IMR-90 (cell line): ENCODE results near the gene RNU2-63P. TPM values are rescaled to one million over a fixed set of nuclear protein-coding genes. Genes with fewer than 3 reads are reported as not detected.

Experiments
- ATAC-seq: fragments of 200-7000 bp; cut with Tn5 transposase; 2 replicates; pipeline ENCODE4 v1.9.1; 2020; ENCODE audit warnings: low read depth, mild to moderate bottlenecking, moderate library complexity
- BruUV-seq: library from RNA; stranded (reverse); fragments of 400-500 nt; replicated peaks from 2 replicates; lab custom pipeline; 2021; lab: Mats Ljungman, UMichigan
- CTCF ChIA-PET: fragments of 300-600 bp; formaldehyde crosslinking; extraction: SDS; loops from one replicate; lab custom pipeline; 2021; ENCODE audit warnings: antibody characterized with exemption; lab: Yijun Ruan, JAX
- POLR2A ChIA-PET: fragments of 300-600 bp; sonication (Branson Sonifier 250); formaldehyde crosslinking; loops from one replicate; lab custom pipeline; 2022; ENCODE audit warnings: antibody characterized with exemption; ENCODE audit not compliant: unreplicated experiment; lab: Charles Lee
- DNase-seq: peaks from one replicate; pipeline ENCODE4 v3.0.0; 2013
- H2AFZ ChIP-seq: replicated peaks from 2 replicates; pipeline ENCODE3; 2013; ENCODE audit warnings: low read length, mild to moderate bottlenecking; ENCODE audit not compliant: poor library complexity
- H2AK5ac ChIP-seq: 2 replicates; pipeline ENCODE4 v1.6.1; 2013; ENCODE audit warnings: low read depth, low read length, inconsistent platforms
- H2AK9ac ChIP-seq: replicated peaks from 2 replicates; pipeline ENCODE3; 2013; ENCODE audit warnings: mild to moderate bottlenecking, low read depth, low read length, moderate library complexity; ENCODE audit not compliant: poor library complexity
- H2BK120ac ChIP-seq: 2 replicates; pipeline ENCODE4 v1.6.1; 2013; ENCODE audit warnings: low read depth, low read length, inconsistent platforms
- H2BK15ac ChIP-seq: 3 replicates; pipeline ENCODE4 v1.6.1; 2013; ENCODE audit warnings: low read depth, low read length, inconsistent platforms
- H2BK20ac ChIP-seq: 2 replicates; pipeline ENCODE4 v1.6.1; 2013; ENCODE audit warnings: low read depth, mild to moderate bottlenecking, inconsistent platforms, low read length, moderate library complexity
- H2BK5ac ChIP-seq: 2 replicates; pipeline ENCODE4 v1.6.1; 2013; ENCODE audit warnings: mild to moderate bottlenecking, low read depth, low read length, inconsistent platforms; ENCODE audit not compliant: poor library complexity, severe bottlenecking
- H3K14ac ChIP-seq: replicated peaks from 2 replicates; pipeline ENCODE4 v1.6.1; 2013; ENCODE audit warnings: low read depth, low read length, inconsistent platforms
- H3K18ac ChIP-seq: 2 replicates; pipeline ENCODE4 v1.6.1; 2013; ENCODE audit warnings: low read depth, low read length, control low read depth
- H3K23ac ChIP-seq: 2 replicates; pipeline ENCODE4 v1.6.1; 2013; ENCODE audit warnings: low read depth, low read length, inconsistent platforms
- H3K27ac ChIP-seq: 2 replicates; pipeline ENCODE4 v1.5.1; 2013; ENCODE audit warnings: mild to moderate bottlenecking, control low read depth, low read length; ENCODE audit not compliant: insufficient read depth
- H3K27me3 ChIP-seq: 2 replicates; pipeline ENCODE4 v1.6.1; 2013; ENCODE audit warnings: low read length; ENCODE audit not compliant: control insufficient read depth, insufficient read depth
- H3K36me3 ChIP-seq: 2 replicates; pipeline ENCODE4 v1.6.1; 2013; ENCODE audit warnings: low read length, mixed read lengths; ENCODE audit not compliant: control insufficient read depth, insufficient read depth
- H3K4ac ChIP-seq: 2 replicates; pipeline ENCODE4 v1.6.1; 2013; ENCODE audit warnings: low read depth, low read length, inconsistent platforms
- H3K4me1 ChIP-seq: 2 replicates; pipeline ENCODE4 v1.6.1; 2013; ENCODE audit warnings: low read length, mixed read lengths; ENCODE audit not compliant: control insufficient read depth, insufficient read depth
- H3K4me2 ChIP-seq: 2 replicates; pipeline ENCODE4 v1.6.1; 2013; ENCODE audit warnings: low read depth, mild to moderate bottlenecking, control low read depth, low read length, moderate library complexity
- H3K4me3 ChIP-seq: 2 replicates; pipeline ENCODE4 v1.5.1; 2013; ENCODE audit warnings: low read depth, mild to moderate bottlenecking, control low read depth, low read length, moderate library complexity; ENCODE audit not compliant: insufficient read depth
- H3K56ac ChIP-seq: 2 replicates; pipeline ENCODE4 v1.6.1; 2013; ENCODE audit warnings: low read length, inconsistent platforms; ENCODE audit not compliant: insufficient read depth; ENCODE audit errors: extremely low read depth
- H3K79me1 ChIP-seq, 2 experiments: 2 replicates each; pipeline ENCODE4 v1.6.1; 2013; ENCODE audit warnings: low read length in 2 of 2, inconsistent platforms in 1 of 2, low read depth in 1 of 2
- H3K9ac ChIP-seq: 2 replicates; pipeline ENCODE4 v1.6.1; 2013; ENCODE audit warnings: low read depth, low read length, control low read depth
- H3K9me1 ChIP-seq: 2 replicates; pipeline ENCODE4 v1.6.1; 2013; ENCODE audit warnings: low read length, inconsistent platforms; ENCODE audit not compliant: insufficient read depth
- H3K9me3 ChIP-seq: 2 replicates; pipeline ENCODE4 v1.6.1; 2013; ENCODE audit warnings: low read length; ENCODE audit not compliant: control insufficient read depth, insufficient read depth
- H4K20me1 ChIP-seq: 2 replicates; pipeline ENCODE4 v1.6.1; 2013; ENCODE audit warnings: low read length, inconsistent platforms; ENCODE audit not compliant: insufficient read depth
- H4K5ac ChIP-seq: 2 replicates; pipeline ENCODE4 v1.6.1; 2013; ENCODE audit warnings: mild to moderate bottlenecking, low read depth, low read length, control low read depth
- H4K8ac ChIP-seq, 2 experiments: 2 replicates each; pipeline ENCODE4 v1.6.1; 2013; ENCODE audit warnings: low read depth in 2 of 2, low read length in 2 of 2, control low read depth in 1 of 2, inconsistent platforms in 1 of 2
- H4K91ac ChIP-seq: 2 replicates; pipeline ENCODE4 v1.6.1; 2013; ENCODE audit warnings: low read depth, low read length, inconsistent platforms; ENCODE audit not compliant: insufficient read depth
- BHLHE40 ChIP-seq: fragments of 150-350 bp; IDR thresholded peaks from 2 replicates; pipeline ENCODE4 v1.6.1; 2016; ENCODE audit warnings: mild to moderate bottlenecking, low read depth, low read length
- CEBPB ChIP-seq: IDR thresholded peaks from 2 replicates; pipeline ENCODE4 v1.6.1; 2012; ENCODE audit warnings: low read depth, low read length, improper control_type of control experiment
- CHD1 ChIP-seq: IDR thresholded peaks from 2 replicates; pipeline ENCODE4 v1.6.1; 2012; ENCODE audit warnings: low read depth, low read length, improper control_type of control experiment
- ELK1 ChIP-seq: fragments of 150-350 bp; IDR thresholded peaks from 2 replicates; pipeline ENCODE4 v1.6.1; 2016; ENCODE audit warnings: low read depth, mild to moderate bottlenecking, low read length, moderate library complexity, borderline replicate concordance
- MAFK ChIP-seq: IDR thresholded peaks from 2 replicates; pipeline ENCODE4 v1.6.1; 2012; ENCODE audit warnings: low read depth, low read length, improper control_type of control experiment
- MAZ ChIP-seq: IDR thresholded peaks from 2 replicates; pipeline ENCODE4 v1.6.1; 2012; ENCODE audit warnings: low read depth, mild to moderate bottlenecking, low read length, improper control_type of control experiment, moderate library complexity, borderline replicate concordance
- MXI1 ChIP-seq: IDR thresholded peaks from 2 replicates; pipeline ENCODE4 v1.6.1; 2012; ENCODE audit warnings: low read depth, mild to moderate bottlenecking, low read length, moderate library complexity, borderline replicate concordance
- NFE2L2 ChIP-seq: fragments of 150-350 bp; IDR thresholded peaks from 2 replicates; pipeline ENCODE4 v1.6.1; 2016; ENCODE audit warnings: low read depth, mild to moderate bottlenecking, low read length
- RAD21 ChIP-seq: IDR thresholded peaks from 2 replicates; pipeline ENCODE4 v1.6.1; 2012; ENCODE audit warnings: low read length, improper control_type of control experiment
- RFX5 ChIP-seq: IDR thresholded peaks from 2 replicates; pipeline ENCODE4 v1.8.0; 2012; ENCODE audit warnings: low read depth, mild to moderate bottlenecking, low read length, moderate library complexity
- SMC3 ChIP-seq: fragments of 150-350 bp; IDR thresholded peaks from 2 replicates; pipeline ENCODE4 v1.6.1; 2016; ENCODE audit warnings: low read depth, mild to moderate bottlenecking, antibody characterized with exemption, low read length, moderate library complexity
- WGBS, 2 experiments: methylation state at CpG; one replicate each; pipeline versions ENCODE4 v1.1.5 to v1.1.7; 2013; ENCODE audit warnings: missing lambda C conversion rate in 2 of 2; ENCODE audit not compliant: insufficient read length in 1 of 2; ENCODE audit errors: extremely low coverage in 2 of 2; 5-methylcytosine and 5-hydroxymethylcytosine counted together
- dilution Hi-C: fragments of 300-500 bp; cut with HindIII; formaldehyde crosslinking; loops from one replicate; pipeline ENCODE4 v1.14.3; 2018; ENCODE audit warnings: low sequenced_read_pairs; ENCODE audit not compliant: unreplicated experiment
- in situ Hi-C: fragments of 300-500 bp; cut with MboI; formaldehyde crosslinking; loops from 3 replicates; pipeline ENCODE4 v1.14.3; 2019; ENCODE audit warnings: low sequenced_read_pairs, inconsistent platforms, mixed read lengths
- intact Hi-C: fragments of 100-400 bp; cut with micrococcal nuclease; formaldehyde crosslinking; loops from 2 replicates; pipeline ENCODE4 v1.10.0; 2022
- polyA plus RNA-seq, 3 experiments: library from polyadenylated mRNA; depleted of rRNA; stranded (reverse); fragments of >200 nt; gene quantifications; 2 replicates each; pipeline ENCODE4 v1.2.3, GENCODE V29; 2012; ENCODE audit warnings: low replicate concordance in 1 of 3
- total RNA-seq: library from RNA; depleted of rRNA; stranded (reverse); fragments of >200 nt; gene quantifications from 2 replicates; pipeline ENCODE4 v1.2.3, GENCODE V29; 2012
- TF ChIP-seq, protein P1 (sequence below): conservative IDR thresholded peaks from 2 replicates; pipeline ENCODE4 v1.5.1; 2012; ENCODE audit warnings: mild to moderate bottlenecking, low read depth, low read length, improper control_type of control experiment
- TF ChIP-seq, protein P2 (sequence below): fragments of 150-350 bp; IDR thresholded peaks from 2 replicates; pipeline ENCODE4 v1.6.1; 2017; ENCODE audit warnings: mild to moderate bottlenecking, antibody characterized with exemption, low read length, low read depth

The RNU2-63P gene
- total and polyA plus RNA-seq, 2 of the 4 experiments (the other 2 are of a cell fraction) = under 0.01 TPM; not detected in 1

GRCh38 chr2:88059979-88060906 is 43.9 kb upstream of the RNU2-63P start:
- no peak overlapping the region for H3K9ac ChIP-seq
- dilution Hi-C loops = no loop called here
- WGBS, 2 experiments = no CpG with 5 or more reads among the region's 5 CpGs
- H2BK15ac ChIP-seq = no peak overlapping the region
- no peak overlapping the region for H2AFZ ChIP-seq
- H3K18ac ChIP-seq = no peak overlapping the region
- peaks cover 0 to 8% of the 10 kb centered on the region in 2 experiments; a peak in 3 of 4 replicates for H3K79me1 ChIP-seq
- no peak overlapping the region for H3K23ac ChIP-seq
- H3K9me1 ChIP-seq = peaks cover 5% of the 10 kb centered on the region
- no peak overlapping the region for H2BK120ac ChIP-seq
- H3K4me3 ChIP-seq = no peak overlapping the region
- ChIA-PET CTCF (interaction anchor here (0.6 to 2.1 kb wide), 13 partner anchors 8 to 1785 kb away, joined by 3 to 38 read pairs (median 3); no protein-coding TSS in a partner anchor), POLR2A (no interaction called here)
- no peaks in the 10 kb centered on the region for H4K20me1 ChIP-seq
- no peaks in the 10 kb centered on the region for H3K9me3 ChIP-seq
- in situ Hi-C loops = loop anchor here (5.0 to 25.0 kb wide), 2 partner anchors 97 to 602 kb away; no protein-coding TSS in a partner anchor
- H2BK5ac ChIP-seq = no peak overlapping the region
- no peak overlapping the region for H4K8ac ChIP-seq
- H4K5ac ChIP-seq = no peak overlapping the region
- H3K4me1 ChIP-seq = peaks cover 3% of the 10 kb centered on the region
- no peak overlapping the region for H3K4me2 ChIP-seq
- no peak overlapping the region for H3K56ac ChIP-seq
- no peak overlapping the region for H3K27ac ChIP-seq
- no peak overlapping the region for H3K14ac ChIP-seq
- H2AK9ac ChIP-seq = no peak overlapping the region
- H2BK20ac ChIP-seq = no peak overlapping the region
- H3K27me3 ChIP-seq = peaks cover 13% of the 10 kb centered on the region
- DNase-seq = peak; percentile 31
- H2AK5ac ChIP-seq = no peak overlapping the region
- H3K36me3 ChIP-seq = no peaks in the 10 kb centered on the region
- intact Hi-C loops = loop anchor here (1.0 to 5.0 kb wide), 3 partner anchors 48 to 127 kb away; no protein-coding TSS in a partner anchor
- no TSS peak for BruUV-seq
- H4K91ac ChIP-seq = no peak overlapping the region
- no peak overlapping the region for H3K4ac ChIP-seq
- peak; percentile 30 for ATAC-seq
- TF ChIP-seq RAD21 (peak; percentile 72), RFX5 (no peak), NFE2L2 (no peak), CHD1 (no peak), MAZ (no peak), MAFK (no peak), ELK1 (no peak), BHLHE40 (no peak), MXI1 (no peak), SMC3 (peak; percentile 61), CEBPB (peak; percentile 68)
- TF ChIP-seq, protein P1, sequence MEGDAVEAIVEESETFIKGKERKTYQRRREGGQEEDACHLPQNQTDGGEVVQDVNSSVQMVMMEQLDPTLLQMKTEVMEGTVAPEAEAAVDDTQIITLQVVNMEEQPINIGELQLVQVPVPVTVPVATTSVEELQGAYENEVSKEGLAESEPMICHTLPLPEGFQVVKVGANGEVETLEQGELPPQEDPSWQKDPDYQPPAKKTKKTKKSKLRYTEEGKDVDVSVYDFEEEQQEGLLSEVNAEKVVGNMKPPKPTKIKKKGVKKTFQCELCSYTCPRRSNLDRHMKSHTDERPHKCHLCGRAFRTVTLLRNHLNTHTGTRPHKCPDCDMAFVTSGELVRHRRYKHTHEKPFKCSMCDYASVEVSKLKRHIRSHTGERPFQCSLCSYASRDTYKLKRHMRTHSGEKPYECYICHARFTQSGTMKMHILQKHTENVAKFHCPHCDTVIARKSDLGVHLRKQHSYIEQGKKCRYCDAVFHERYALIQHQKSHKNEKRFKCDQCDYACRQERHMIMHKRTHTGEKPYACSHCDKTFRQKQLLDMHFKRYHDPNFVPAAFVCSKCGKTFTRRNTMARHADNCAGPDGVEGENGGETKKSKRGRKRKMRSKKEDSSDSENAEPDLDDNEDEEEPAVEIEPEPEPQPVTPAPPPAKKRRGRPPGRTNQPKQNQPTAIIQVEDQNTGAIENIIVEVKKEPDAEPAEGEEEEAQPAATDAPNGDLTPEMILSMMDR = peak; percentile 74
- TF ChIP-seq, protein P2, sequence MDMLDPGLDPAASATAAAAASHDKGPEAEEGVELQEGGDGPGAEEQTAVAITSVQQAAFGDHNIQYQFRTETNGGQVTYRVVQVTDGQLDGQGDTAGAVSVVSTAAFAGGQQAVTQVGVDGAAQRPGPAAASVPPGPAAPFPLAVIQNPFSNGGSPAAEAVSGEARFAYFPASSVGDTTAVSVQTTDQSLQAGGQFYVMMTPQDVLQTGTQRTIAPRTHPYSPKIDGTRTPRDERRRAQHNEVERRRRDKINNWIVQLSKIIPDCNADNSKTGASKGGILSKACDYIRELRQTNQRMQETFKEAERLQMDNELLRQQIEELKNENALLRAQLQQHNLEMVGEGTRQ = no peak
